NB4 (cell line): ENCODE results near the gene NUDT3.

Experiments used
- DNase-seq: peaks from one replicate; pipeline ENCODE4 v3.0.0; 2010; ENCODE audit warnings: low read depth
- H3K4me3 ChIP-seq: one replicate; pipeline ENCODE4 v1.5.1; 2011; ENCODE audit warnings: mild to moderate bottlenecking, low read depth, low read length, moderate library complexity
- CTCF ChIP-seq: IDR thresholded peaks from one replicate; pipeline ENCODE4 v1.5.1; 2012; ENCODE audit warnings: low read depth, low read length
- MAX ChIP-seq: IDR thresholded peaks from 2 replicates; pipeline ENCODE4 v1.6.1; 2011; ENCODE audit warnings: low read depth, low read length
- MYC ChIP-seq: IDR thresholded peaks from 2 replicates; pipeline ENCODE4 v1.6.1; 2011; ENCODE audit warnings: low read depth, low read length
- POLR2A ChIP-seq: IDR thresholded peaks from 2 replicates; pipeline ENCODE4 v1.6.1; 2011; ENCODE audit warnings: mild to moderate bottlenecking; ENCODE audit not compliant: insufficient read length; ENCODE audit errors: extremely low read depth

The NUDT3 gene

DNA sequence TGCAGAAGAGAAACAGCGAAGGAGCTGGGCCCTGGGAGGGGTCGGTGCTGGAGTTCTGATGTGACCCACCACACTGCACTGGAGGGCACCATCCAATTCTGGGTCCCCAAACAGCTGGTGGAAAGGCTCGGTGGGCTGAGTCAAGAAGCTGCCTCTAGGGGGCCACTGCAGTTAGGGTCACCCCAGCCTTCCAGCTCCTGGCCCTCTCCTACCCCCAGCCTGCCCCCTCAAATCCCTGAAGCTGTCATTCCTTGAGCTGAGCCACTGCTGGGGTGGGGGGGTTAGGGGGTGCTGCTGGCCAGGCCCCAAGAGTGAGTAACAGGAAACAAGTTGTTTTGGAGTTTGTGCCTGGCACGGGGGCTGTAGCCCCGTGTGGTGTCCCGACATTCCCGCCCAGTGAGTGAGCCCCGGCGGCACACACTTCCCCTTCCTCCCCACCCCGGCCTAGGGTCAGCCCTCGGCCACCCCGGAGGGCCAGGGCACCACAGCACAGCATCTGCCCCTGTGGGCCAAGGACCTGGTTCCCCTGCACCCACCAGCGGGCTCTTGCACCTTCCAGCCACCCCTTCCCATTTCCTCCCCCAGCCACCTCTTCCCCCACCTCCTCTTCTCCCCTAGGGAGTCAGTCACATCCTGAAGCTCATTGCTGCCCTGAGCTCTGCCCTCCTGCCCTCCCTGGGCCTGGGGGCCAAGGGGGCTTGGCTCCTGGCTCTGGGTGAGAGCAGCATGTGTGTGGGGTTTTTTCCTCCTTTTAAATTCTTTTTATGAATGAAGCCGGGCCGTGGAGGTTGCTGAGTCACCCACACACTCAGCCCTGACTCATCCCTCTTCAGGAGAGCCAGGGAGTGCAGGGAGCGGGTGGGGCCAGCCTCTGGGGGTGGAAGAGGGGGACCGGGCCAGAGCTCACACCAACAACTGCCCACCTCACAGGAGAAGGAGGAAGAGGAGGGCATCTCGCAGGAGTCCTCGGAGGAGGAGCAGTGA is 148.3 kb downstream of the NUDT3 start:
- TF ChIP-seq MYC (no peak), CTCF (peak; percentile 38)
- peak; percentile 94 for DNase-seq
- H3K4me3 ChIP-seq = no peak overlapping the region

DNA sequence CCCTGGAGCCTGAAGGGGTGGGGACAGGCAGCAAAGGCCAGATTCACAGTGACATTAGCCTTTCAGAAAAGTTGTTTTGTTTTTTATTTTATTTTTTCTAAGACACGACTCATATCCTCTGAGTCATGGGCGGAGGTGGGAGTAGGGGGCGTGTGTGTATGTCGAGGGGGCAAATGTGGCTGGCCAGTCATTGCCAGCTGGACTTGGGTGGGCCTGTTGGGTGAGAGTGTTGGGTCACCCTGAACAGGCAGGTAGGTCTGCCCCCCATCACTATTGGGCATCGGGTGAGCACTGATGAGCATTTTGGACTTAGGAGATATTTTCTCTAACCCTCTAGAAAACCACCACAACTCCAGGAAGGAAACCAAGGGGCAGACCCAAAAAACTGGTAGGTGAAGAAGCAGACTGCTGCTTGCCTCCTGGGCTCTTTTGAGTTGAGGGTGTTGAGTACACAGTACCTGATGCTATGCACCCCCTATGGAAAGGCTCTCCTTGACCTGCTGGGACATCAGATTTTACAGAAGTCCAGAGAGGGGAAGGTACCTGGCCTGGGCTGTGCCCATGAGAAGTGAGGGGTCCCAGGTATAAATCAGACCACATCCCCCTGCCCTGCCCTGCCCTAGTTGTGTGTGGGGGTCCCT is 149.2 kb downstream of the NUDT3 start:
- TF ChIP-seq MAX = no peak
- no peak overlapping the region for H3K4me3 ChIP-seq
- DNase-seq = peak; percentile 55

- H3K4me3 ChIP-seq = no peak overlapping the region
- no peak for DNase-seq
- TF ChIP-seq MAX = no peak
- TF ChIP-seq POLR2A = no peak
- no peak for TF ChIP-seq CTCF
- no peak for TF ChIP-seq MYC
Measured at GRCh38 chr6:34242252-34243130, 150.0 kb downstream of the NUDT3 start.

- DNase-seq = no peak
- TF ChIP-seq POLR2A (no peak), CTCF (no peak), MYC (no peak), MAX (no peak)
- H3K4me3 ChIP-seq = no peak overlapping the region
Measured at GRCh38 chr6:34241351-34242215, 150.9 kb downstream of the NUDT3 start.

- TF ChIP-seq CTCF (no peak), MYC (no peak), POLR2A (no peak), MAX (no peak)
- no peak overlapping the region for H3K4me3 ChIP-seq
Measured at GRCh38 chr6:34240329-34241248, 151.9 kb downstream of the NUDT3 start.

More at GRCh38 chr6:34240329-34241248, 151.9 kb downstream of the NUDT3 start:
- DNase-seq = no peak
